Left colon (tissue), 2 donors: ENCODE data around the gene CPA3. TPM values are rescaled to one million over a fixed set of nuclear protein-coding genes. Genes with fewer than 3 reads are reported as not detected.

Source experiments
- ATAC-seq: fragments of 200-7000 bp; cut with Tn5 transposase; one replicate; pipeline ENCODE4 v1.9.1; 2020; ENCODE audit warnings: mild to moderate bottlenecking, moderate library complexity
- DNase-seq, 2 donors: peaks; one replicate each; pipeline ENCODE4 v3.0.0-alpha.2; 2020
- intact Hi-C, 2 donors: fragments of 100-400 bp; cut with DNase I in 1 of 2; cut with micrococcal nuclease in 1 of 2; formaldehyde crosslinking; loops; one replicate each; pipeline versions ENCODE4 v1.11.2 to v1.14.0; 2022; cut with DNase I, micrococcal nuclease
- long read RNA-seq: library from polyadenylated mRNA; unstranded; transcript quantifications from one replicate; pipeline ENCODE4 v2.0.0, GENCODE V29; 2021
- total RNA-seq, 2 donors: library from RNA; stranded (reverse); fragmentation: NEBNext Ultra II Directional; extraction: Animal tissue kit (Norgen Biotek cat#: 25700); gene quantifications; one replicate each; pipeline ENCODE4 v1.2.1, GENCODE V29; 2021
- donor health status: DM: no; HTN: no; CAD: no.
- donor health status: DM: yes; HTN: yes; CAD: no.

Gene CPA3
- 10 to 100 TPM in 1 of 2 donors, 1 to 10 TPM in 1; 1.9 to 11.0 TPM for total RNA-seq
- long read RNA-seq: 0 reads

- intact Hi-C loops: loop anchor here in 1 of 2 donors (10.0 kb wide), 1 partner anchor 80 kb away; no protein-coding TSS in a partner anchor
- ATAC-seq (no peak), DNase-seq (no peak)
Observed at GRCh38 chr3:148865049-148865448, at the start of gene CPA3. Gene CPA3, plus strand, starts transcription at chr3:148865296. Its CDS starts 12 bp downstream, at chr3:148865308.

DNA sequence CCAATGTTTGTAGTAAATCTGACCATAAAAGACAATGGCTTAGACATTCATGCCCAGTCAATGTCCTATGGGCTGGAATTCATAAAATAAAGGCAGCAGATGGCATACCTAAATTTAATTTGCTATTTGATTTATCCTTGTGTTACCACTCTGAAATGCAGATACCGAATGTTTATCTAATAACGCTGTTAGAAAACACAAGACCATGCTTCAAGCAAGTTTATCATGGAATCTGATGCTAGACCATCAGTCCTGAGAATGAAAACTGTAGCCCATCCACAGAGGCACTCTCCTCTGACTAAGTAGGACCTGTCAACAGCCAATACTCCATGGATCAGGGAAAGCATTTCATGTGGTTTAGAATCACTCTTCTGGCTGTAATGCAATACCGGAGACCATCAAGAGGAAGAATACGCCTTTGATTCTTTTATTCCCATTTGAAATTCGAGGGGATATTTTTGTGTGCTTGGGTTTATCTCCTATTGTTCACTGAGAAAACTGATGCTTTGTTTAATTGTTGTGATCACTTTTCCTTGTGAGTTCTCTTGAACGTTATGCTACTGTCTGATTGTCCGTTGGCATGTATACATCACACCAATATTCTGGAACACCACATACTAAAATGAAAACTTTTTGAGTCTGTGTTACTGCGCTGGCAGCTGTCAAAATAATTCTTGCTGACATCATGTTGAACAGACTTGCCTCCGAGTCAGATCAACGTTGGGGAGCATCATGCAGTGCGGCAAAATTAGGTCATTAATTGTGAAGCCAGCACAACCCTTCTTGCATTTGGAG is 49.6 kb upstream of the CPA3 start:
- ATAC-seq (no peak), DNase-seq (no peak)
- intact Hi-C loops: no loop called here

GRCh38 chr3:148816427-148816826 is 48.7 kb upstream of the CPA3 start:
- DNase-seq: no peak
- intact Hi-C loops: no loop called here
- ATAC-seq: no peak

GRCh38 chr3:148816981-148817525 is 48.0 kb upstream of the CPA3 start:
- intact Hi-C loops: no loop called here
- ATAC-seq: no peak

DNA sequence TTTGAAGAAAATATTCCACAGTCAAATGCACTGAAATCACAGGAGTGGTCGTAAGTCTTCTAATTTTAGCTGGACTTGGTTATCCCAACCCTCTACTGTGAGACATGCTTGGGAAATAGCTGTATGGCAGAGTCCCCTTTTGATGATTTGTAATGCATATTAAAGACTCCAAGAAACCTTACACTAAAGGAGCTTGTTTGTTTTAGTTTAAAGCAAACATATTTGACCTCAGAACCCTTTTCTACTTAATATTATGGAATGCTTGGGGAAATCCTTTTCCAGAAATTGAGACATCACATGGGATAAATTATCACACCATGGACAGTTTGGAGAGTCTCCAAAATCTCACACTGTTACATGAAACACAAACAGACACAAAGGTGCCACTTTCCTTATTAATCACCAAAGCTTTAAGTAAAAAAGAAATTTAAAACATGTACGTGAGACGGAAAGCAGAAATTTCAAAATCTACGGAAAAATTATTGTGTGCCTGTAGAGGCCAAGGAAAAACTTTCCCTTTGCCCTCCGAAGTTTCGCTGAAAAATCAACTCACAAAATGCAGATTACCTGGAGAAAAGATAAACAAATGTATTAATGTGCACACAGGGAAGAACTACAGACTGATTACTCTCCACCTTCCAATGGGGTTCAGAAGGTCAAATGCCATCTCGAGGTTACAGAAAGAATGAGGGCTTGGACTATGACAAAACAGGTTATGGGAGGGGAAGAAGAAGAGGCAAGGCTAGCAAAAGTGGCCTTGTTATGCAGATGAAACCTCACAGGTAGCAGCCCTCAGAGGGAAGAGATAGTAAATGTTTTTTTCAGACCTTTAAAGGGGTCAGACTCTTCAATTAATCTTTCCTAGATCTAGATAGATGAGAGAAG is 44.5 kb upstream of the CPA3 start:
- intact Hi-C loops: no loop called here
- ATAC-seq: no peak
- DNase-seq: no peak

More at GRCh38 chr3:148816981-148817525, 48.0 kb upstream of the CPA3 start:
- DNase-seq: no peak

DNA sequence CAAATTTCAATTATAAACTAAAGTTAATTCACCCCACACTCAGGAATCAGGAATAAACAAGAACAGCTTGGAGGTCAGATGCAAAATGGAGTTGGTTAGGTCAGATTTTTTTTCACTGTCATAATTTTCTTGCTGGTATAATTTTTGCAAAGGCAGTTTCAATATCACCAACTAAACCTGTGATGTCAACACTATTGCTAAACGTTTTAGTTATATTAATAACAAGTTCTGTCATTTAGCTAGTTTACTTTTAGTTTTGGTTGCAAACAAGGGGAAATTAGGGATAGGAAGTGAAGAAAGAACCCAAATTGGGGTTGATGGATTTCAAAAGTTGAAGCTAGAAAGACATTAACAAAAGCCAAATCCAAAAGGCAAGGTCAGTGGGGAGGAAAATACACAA is 42.1 kb upstream of the CPA3 start:
- DNase-seq (no peak), ATAC-seq (no peak)
- intact Hi-C loops: no loop called here

DNA sequence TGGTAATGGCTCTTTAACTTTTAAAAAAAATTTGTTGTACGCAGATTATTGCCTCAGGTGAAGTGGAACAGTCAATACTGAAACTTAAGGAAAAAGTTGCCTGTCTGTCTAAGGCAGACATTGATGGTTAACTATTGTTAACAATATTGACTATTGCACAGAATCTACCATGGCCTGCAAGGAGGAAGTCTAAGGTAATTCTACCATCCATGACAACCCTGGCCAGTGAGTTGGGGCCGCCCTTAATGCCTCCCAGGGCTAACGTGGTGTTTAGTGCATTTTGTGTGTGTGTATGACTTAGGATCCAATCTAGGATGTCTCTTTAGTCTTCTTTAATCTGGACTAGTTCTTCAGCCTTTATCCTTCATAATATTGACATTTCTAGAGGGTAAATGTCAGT is 39.6 kb upstream of the CPA3 start:
- intact Hi-C loops: no loop called here
- ATAC-seq: no peak
- DNase-seq: no peak

DNA sequence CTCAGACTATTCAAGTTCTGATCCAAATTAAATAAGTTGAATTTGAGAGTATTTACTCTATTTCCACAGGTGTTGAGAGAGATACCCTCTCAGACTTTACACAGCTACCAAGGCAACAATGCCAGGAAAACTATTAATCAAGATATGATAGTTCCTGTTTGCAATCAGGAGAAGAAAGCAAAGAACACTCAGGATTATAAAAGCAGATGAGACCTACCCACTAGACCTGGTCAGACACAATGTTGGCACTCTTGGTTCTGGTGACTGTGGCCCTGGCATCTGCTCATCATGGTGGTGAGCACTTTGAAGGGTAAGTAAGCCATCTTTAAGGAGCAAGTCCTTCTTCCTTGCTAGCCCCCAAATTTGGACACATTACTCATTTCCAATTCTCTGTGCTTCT is 37.5 kb upstream of the CPA3 start, which contains the start of gene CPB1:
Gene CPB1, plus strand, starts transcription at position 227 of the 400 bp plus-strand sequence. Its CDS starts 13 bp downstream, at position 240.
- intact Hi-C loops: no loop called here
- ATAC-seq: no peak

GRCh38 chr3:148828136-148828690 is 36.9 kb upstream of the CPA3 start:
- intact Hi-C loops: no loop called here
- ATAC-seq (no peak), DNase-seq (no peak)

More for the DNA sequence above, 37.5 kb upstream of the CPA3 start, which contains the start of gene CPB1:
- DNase-seq: no peak

DNA sequence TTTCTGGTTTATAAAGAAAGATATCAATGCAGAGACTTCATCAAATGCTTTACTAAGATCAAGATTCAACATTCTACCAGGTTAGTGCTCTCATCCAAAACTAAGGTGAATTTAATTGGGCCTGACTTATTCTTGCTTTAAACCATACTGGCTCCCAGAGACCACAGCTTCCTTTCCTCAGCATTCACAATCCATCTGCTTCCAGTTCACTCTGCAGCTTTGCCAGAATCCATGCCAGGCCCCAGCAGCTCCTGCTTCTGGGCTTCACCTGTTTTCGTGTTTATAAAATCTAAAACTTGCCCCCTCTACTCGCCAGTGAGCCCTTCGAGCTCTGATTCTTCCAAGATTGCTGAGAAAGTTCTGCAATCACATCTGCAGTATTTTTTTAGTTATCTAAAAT is 35.2 kb upstream of the CPA3 start:
- intact Hi-C loops: no loop called here
- DNase-seq (no peak), ATAC-seq (no peak)

- intact Hi-C loops: no loop called here
- no peak for DNase-seq
- ATAC-seq: no peak
Observed at GRCh38 chr3:148833223-148833622, 31.9 kb upstream of the CPA3 start.

DNA sequence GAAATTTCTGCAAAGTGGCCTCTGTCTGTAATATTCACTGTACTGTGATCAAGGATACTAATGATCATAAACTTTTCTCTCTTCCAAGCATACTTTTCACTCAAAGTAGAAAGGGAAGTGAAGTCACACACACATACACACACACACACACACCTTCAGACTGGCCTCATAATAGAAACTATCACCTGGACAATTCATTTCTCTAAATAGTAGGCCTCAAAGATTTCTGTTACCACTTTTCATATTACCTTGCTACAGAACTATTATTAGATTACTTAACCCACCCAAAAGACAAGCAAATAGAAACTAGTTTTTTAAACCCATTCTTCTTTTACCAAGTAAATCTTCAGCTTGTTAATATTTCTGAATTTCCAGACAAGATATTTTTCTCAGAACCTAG is 25.3 kb upstream of the CPA3 start:
- no peak for DNase-seq
- intact Hi-C loops: no loop called here
- no peak for ATAC-seq

DNA sequence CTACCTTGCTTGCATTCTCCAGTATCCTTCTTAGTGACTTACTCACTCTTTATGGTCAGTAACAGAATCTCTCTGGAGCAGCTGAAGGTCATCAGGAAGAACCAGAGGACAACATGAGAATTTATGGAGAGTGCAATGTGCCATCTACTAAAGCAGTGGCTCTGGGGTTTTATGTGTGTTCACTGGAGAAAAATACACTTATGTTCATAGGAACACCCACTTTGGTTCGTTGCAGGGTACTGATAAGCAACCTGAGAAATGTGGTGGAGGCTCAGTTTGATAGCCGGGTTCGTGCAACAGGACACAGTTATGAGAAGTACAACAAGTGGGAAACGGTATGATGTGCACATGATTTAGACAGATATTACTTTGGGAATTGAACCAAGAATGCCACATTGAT is 24.6 kb upstream of the CPA3 start:
- DNase-seq: no peak
- no peak for ATAC-seq
- intact Hi-C loops: no loop called here

DNA sequence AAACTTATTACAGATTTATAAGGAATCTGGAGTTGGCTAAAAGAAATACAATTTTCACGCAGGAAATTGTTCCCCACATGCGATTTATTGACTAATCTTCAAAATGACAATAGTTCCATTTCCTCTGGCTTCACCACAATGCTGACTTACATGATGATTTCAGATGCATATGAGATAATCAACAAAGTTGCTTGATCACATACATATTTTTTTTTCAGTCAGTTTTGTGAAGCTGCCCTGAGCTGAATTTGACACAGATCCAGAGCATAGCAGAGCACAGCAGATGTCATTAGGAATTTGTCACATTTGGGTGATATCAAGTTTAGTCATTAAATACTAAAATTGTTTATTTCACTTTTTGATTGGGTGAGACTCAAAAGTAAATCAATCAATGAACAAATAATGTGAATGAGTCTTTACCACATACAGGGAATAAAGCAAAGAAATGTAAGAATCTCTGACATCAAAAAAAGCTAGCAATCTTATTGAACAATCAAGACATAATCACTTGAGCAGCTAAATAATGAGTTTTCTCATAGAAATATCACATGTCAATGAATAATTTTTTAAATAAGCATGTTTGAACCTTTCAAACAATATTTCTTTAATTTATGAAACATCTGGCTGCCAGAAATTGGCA is 19.2 kb upstream of the CPA3 start:
- DNase-seq: no peak
- intact Hi-C loops: no loop called here
- ATAC-seq: no peak

DNA sequence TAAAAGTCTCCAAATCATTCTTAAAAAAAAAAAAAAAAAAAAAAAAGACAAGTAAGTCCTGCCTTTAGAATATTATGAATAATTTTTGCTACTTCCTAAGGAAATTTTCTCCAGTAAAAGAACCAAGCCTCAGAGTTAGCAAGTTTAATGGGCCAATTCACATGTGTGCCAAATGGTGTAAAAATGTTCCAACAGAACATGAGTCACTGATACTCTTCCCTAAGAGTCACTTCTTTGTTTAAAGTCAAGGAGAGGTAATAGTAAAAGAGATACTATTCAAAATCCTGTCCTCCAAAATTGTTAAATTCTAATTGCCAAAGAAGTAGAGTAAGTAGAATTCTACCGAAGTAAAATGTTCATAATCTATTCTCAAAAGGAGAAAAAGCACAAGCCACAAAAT is 17.7 kb upstream of the CPA3 start:
- intact Hi-C loops: no loop called here
- no peak for DNase-seq
- ATAC-seq: no peak

DNA sequence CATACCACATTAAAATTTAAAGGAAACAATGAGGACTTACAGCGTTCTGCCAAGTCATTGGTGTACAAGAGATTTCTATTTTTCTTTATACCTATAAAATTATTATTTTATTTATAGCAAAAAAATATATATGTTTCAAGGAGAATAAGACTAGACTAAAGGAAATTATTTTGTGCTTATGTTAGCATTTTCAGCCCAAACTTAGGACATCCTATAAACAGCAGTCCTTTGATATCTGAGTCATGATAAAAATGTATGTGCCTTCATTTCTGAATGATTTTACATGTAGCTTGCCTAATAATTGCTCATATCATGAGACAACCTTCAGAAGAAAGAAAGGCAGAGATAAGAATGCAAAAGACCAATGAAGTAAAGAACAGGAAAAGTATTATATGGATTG is 16.7 kb upstream of the CPA3 start:
- intact Hi-C loops: no loop called here
- no peak for DNase-seq
- ATAC-seq: no peak

DNA sequence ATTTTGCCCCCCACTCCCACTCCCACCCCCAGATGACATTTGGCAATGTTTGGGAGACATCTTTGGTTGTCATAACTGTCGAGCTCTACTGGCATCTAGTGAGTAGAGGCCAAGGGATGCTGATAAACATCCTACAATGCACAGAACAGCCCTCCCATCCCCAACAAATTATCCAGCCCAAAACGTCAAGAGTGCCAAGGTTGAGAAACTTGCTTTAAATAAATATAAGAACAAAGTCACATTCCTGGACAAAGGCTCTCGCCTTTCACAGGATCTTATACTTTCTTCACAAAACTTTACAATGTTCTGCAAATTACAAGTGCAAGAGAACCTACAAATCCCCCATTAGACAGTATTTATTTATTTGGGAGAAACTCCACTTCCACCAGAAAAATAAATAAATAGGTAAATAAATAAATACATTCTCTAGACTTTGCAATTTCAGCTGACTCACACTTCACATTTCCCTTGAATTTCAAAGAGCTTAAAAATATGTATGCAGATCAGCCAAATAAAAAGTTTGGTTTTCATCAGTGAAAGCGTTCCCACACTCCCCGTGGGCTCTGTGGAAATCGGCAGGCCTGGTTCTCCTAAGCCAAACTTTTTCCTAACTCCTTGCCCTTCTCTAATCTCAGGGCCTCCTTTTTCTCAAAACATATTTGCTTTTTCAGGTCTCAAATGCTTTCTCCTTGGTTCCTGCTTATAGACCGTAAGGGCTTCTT is 12.7 kb upstream of the CPA3 start:
- DNase-seq: no peak
- ATAC-seq: no peak
- intact Hi-C loops: no loop called here

DNA sequence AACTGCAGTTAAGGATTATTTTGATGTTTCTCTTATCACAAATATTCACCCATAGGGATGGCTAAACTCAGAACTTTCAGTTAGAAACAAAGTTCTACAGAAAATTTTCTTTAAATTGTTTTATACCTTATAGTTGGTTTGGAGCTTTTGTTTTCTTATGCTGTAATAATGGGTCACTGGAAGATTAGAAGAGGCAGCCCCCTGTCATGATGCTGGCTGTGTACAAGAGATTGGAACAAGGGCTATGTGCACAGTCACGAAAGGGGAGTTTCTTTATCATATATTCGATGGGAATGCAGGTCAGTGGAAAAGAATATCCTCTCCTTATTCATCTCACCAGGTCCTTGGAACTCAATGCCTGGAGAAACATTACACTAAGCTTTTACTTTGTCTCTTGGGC is 12.0 kb upstream of the CPA3 start:
- ATAC-seq: no peak
- intact Hi-C loops: no loop called here
- no peak for DNase-seq
